HG02885 (cell line): Measurements from ENCODE around the gene OTOF.

Experiments used
- ATAC-seq: cut with Tn5 transposase; IDR thresholded peaks from one replicate; pipeline ENCODE4 v1.9.1; 2021; ENCODE audit warnings: mild to moderate bottlenecking; ENCODE audit not compliant: unreplicated experiment, poor library complexity

The OTOF gene

GRCh38 chr2:26421961-26422360, 56.0 kb downstream of the OTOF start:
- ATAC-seq: no peak

GRCh38 chr2:26414311-26414710, 63.6 kb downstream of the OTOF start:
- no peak for ATAC-seq

GRCh38 chr2:26412091-26412673, 65.7 kb downstream of the OTOF start:
- no peak for ATAC-seq

- no peak for ATAC-seq
Measured at GRCh38 chr2:26411419-26411818, 66.5 kb downstream of the OTOF start.

GRCh38 chr2:26410764-26411243, 67.1 kb downstream of the OTOF start:
- no peak for ATAC-seq

GRCh38 chr2:26409785-26410184, 68.1 kb downstream of the OTOF start:
- ATAC-seq: no peak

GRCh38 chr2:26407526-26407925, 70.4 kb downstream of the OTOF start:
- ATAC-seq: no peak
